Epidermal melanocyte (primary cell): ENCODE results near the gene UBE2H.
A peak's percentile ranks its signal among the peaks of the same experiment; 100 is the strongest.
"Not testable (repeated sequence)": the region's sequence is repeated elsewhere in the genome, so short reads cannot be mapped to it uniquely, and the experiment has no call there.

Experiments used
- DNase-seq: peaks from one replicate; pipeline ENCODE4 v3.0.0; 2011; ENCODE audit warnings: low spot score; ENCODE audit not compliant: insufficient read length

The UBE2H gene

DNA sequence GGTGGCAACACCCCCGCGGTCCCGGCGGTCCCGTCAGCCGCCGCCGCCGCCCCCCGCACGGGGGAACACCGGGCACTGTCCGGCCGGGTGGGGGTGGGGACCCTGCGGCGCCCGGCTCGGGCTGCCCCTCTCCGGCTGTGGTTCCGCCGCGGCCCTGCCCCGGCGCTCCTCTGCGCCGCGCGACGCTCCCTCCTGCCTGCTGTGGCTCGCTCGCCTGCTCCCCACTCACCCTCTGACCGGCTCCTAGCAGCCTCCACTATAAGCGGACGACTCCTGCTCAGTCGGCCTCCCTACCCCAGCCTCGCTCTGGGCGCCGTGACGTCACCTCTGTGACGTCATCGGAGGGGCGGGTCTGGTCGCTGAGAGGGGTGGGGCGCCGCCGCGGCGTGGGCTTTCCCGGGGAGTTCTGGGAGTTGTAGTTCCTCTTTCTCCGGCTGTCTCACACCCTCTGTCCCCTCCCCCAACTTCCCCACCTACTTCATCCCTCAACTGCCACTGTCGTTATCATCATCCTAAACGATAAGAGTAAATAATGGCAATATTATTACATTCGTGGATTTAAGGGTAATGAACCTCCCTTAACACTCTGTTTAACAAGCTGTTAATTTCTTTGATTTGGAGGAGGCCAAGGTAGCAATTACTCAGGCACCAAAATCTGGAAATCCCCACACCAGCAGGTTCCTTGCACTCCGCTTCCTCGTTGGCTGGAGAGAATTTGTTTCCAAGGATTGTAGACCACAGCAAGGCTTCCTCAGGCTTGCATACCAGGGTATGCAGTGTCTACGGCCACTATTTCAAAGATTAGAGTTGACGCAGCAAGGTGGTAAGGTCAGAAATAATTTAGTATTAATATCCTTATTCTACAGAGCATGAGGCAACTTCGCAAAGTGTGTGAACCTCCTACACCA lies at the start of gene UBE2H:
Gene UBE2H (minus strand): TSS at position 308 of the 908 bp plus-strand sequence. CDS start 405 bp downstream, outside the sequence.
- peak; percentile 94 for DNase-seq

DNA sequence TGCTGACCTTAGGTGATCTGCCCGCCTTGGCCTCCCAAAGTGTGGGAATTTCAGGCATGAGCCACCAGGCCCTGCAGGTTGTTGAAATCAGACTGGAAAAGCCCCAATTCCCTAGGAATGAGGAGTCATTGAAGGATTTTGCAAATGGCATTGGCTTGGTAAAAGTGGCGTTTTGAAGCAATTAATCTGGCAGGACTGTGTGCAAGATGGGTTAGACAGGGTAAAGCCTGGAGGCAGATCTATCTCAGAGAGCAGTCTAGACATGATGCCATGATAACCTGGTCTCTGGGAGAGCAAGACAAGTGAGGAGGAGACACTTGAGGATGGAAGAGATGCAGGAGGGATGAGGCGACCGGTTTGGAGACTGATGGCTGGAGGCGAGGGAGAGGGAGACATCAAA lies 45.7 kb upstream of the UBE2H start:
- no peak for DNase-seq

DNA sequence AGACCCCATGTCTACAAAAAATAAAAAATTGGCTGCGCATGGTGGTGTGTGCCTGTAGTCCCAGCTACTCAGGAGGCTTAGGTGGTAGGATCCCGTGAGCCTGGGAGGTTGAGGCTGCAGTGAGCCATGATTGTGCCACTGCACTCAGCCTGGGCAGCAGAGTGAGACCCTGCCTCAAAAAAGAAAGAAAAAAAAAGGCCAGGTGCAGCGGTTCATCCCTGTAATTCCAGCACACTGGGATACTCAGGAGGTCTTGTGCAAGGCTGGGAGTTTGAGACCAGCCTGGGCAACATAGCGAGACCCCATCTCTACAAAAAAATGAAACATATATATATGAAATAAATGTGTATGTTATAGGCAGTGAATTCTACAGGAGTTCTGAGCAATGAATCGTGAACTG lies 44.5 kb upstream of the UBE2H start:
- DNase-seq: no peak

- DNase-seq: no peak
Observed at GRCh38 chr7:129993275-129993674, 40.5 kb upstream of the UBE2H start.

DNA sequence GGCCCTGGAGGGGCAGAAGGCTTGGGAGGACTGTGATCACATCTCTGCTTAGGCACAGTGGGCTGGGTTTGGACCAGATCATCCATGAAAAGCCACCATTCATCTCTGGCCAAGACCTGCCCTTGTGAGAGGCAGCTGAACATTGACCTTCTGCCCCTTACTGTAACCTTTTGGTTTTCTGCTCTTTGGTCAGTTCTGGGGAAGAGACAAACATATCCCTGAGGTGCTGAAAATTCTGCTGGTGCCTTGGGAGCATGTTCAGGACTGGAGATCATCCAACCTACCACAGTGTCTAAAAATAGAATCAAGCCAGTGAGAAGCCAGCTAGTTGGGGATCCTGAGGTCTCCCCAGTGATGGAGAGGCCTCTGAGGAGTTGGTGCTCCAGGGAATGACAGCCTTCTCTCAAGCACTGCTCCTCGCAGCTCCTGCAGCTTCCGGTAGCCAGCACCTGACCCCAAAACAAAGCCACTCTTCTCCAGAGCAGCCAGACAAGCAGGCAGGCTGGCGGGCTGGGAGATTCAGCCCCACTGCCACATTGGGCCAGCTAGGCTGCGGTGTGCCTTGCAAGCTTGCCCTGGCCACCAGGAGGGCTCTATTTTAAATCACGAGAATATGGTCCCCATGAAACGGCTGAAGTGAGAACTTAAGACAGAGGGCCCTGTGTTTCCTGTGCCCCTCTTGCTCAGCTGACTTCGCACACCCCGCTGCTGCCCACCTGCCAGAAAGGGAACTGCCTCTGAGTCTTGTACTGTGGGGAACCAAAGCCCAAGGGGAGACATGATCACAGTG lies 37.8 kb upstream of the UBE2H start:
- no peak for DNase-seq

- DNase-seq: peak; percentile 24
Observed at GRCh38 chr7:129989466-129989865, 36.7 kb upstream of the UBE2H start.

DNA sequence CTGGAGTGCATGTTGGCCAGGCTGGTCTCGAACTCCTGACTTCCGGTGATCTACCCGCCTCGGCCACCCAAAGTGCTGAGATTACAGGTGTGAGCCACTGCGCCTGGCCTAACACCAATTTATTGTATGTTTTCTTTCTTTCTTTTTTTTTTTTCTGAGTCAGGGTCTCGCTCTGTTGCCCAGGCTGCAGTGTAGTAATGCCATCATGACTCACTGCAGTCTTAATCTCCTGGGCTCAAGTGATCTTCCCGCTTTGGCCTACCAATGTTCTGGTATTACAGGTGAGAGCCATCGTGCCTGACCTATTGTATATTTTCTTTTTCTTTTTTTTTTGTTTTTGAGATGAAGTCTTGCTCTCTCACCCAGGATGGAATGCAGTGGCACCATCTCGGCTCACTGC lies 33.8 kb upstream of the UBE2H start:
- no peak for DNase-seq

- DNase-seq: no peak
Observed at GRCh38 chr7:129980667-129981066, 27.9 kb upstream of the UBE2H start.

- no peak for DNase-seq
Observed at GRCh38 chr7:129975309-129975708, 22.5 kb upstream of the UBE2H start.

- DNase-seq: no peak
Observed at GRCh38 chr7:129970816-129971215, 18.1 kb upstream of the UBE2H start.

GRCh38 chr7:129969881-129970446 lies 17.2 kb upstream of the UBE2H start:
- no peak for DNase-seq

DNA sequence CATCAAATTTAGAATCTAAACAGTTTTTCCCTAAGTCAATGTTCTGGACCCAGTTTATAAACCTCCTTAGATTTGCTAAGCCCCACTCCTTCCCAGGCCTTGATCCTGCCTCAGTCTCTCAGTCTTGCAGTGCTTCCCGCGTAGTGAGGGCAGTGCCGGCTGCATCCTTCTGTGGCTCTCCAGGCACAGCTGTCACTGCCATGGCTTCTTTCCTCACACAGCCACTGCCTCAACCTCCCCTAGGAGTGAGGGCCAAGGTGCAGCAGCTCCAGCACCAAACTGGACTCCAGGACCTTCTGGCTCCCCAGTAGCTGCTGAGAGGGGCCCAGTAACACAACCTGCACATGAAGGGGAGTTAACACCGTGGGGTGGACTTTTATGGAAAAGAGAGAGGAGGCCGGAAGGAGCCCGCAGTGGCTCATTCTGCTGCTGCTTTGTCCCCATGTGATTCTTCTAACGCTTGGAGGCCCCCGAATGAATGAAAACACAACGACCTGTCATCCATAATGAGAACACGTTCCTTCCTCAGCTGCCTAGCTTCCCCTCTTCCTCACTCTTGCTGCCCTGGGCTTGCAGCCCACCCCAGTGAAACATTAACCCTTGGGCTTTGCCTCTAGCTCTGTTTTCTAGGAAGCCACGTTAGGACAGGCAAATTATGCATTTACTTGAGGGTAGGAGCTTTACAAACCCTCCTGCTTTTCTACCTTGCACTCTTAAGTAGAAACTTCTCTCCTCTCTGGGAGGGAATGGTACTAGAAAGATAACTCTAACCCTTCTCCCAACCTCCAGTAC lies 16.0 kb upstream of the UBE2H start:
- DNase-seq: no peak

DNA sequence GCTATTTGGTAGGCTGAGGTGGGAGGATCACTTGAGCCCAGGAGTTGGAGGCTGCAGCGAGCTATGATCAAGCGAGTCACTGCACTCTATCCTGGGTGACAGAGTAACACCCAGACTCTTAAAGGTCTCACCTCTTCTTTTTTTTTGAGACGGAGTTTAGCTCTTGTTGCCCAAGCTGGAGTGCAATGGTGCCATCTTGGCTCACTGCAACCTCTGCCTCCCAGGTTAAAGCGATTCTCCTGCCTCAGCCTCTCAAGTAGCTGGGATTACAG lies 7.4 kb upstream of the UBE2H start:
- not testable (repeated sequence) for DNase-seq

GRCh38 chr7:129959471-129960203 lies 6.9 kb upstream of the UBE2H start:
- DNase-seq: no peak

- no peak for DNase-seq
Observed at GRCh38 chr7:129958643-129959470, 6.1 kb upstream of the UBE2H start.

DNA sequence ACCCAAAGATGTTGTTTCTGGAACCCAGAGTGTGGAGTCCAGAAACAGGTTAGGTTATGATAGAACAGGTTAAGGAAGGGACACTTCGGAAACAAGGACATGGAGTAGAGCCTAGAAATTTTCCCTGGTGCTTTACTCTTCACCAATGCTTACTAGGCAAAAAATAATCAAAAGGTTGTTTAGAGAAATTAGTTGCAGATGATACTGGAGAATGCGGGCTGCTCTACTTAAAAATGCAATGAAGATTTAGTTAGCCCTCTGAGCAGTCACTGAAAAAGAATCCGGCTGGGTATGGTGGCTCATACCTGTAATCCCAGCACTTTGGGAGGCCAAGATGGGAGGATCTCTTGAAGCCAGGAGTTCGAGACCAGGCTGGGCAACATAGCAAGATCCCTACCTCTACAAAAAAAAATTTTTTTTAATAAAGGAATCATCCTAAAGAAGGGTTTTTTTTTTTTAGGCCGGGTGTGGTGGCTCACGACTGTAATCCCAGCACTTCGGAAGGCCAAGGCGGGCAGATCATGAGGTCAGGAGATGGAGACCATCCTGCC lies 3.3 kb upstream of the UBE2H start:
- DNase-seq: no peak

DNA sequence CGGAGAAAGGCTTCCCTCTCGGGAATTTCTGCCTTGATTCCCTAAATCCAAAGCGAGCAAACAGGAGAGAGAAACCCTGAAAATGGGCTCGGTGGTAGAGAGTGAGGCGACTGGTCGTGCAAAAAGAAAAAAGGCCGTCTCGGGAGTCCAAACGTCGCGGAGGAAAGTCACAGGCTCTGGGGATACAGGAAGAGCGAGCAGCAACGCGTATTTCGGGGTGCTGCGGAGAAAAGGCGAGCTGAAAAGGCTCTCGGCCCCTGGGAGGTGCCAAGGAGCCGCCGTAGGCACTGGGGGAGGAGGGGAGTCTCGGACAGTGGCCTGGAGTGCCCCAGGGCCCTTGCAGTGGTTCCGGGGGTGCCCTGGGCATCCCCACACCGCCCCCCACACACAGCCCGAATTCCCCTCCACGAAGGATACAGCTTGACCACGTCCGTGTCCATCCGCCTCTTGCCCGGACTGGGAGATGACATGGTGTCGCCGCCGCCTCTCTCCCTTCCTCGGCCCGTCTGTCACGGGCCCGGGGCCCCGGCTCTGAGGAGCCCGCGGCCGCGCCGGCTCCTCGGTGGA lies 591 bp downstream of the UBE2H start:
- DNase-seq: no peak

- DNase-seq: no peak
Observed at GRCh38 chr7:129951226-129952085, 1.3 kb downstream of the UBE2H start.

GRCh38 chr7:129950933-129951225 lies 1.9 kb downstream of the UBE2H start:
- no peak for DNase-seq
